NB4 (cell line): ENCODE data around the gene LRRFIP1.

Experiments
- CTCF ChIP-seq: IDR thresholded peaks from one replicate; pipeline ENCODE4 v1.5.1; 2012; ENCODE audit warnings: low read depth, low read length
- POLR2A ChIP-seq: IDR thresholded peaks from 2 replicates; pipeline ENCODE4 v1.6.1; 2011; ENCODE audit warnings: mild to moderate bottlenecking; ENCODE audit not compliant: insufficient read length; ENCODE audit errors: extremely low read depth

GRCh38 chr2:237742191-237742590, 114.8 kb downstream of the LRRFIP1 start:
- no peak for TF ChIP-seq CTCF
- no peak for TF ChIP-seq POLR2A
